Hypothalamus (tissue), 51 donors: ENCODE measurements around the gene DNMT1.
"Not testable (repeated sequence)": the region's sequence is repeated elsewhere in the genome, so short reads cannot be mapped to it uniquely, and the experiment has no call there.

ENCODE experiments used
- DNase-seq, 51 donors: peaks; one replicate each; lab custom pipeline; 2025; lab: John Stamatoyannopoulos, UW

The DNMT1 gene

DNA sequence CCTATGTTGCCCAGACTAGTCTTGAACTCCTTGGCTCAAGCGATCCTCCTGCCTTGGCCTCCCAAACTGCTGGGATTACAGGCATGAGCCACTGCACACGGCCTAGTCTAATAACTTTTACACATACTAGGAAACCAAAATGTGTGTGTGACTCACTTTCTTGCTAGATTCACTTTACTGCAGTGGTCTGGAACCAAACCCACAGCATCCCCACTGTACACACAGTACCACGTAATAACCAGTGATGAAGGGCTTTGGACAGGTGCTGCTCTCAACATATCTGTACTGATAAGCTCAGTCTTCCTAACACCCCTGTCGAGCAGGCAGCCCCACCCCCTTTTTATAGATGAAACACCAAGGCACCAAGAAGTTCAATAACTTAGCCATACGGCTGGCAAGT is 5.1 kb downstream of the DNMT1 start:
- no peak for DNase-seq

DNA sequence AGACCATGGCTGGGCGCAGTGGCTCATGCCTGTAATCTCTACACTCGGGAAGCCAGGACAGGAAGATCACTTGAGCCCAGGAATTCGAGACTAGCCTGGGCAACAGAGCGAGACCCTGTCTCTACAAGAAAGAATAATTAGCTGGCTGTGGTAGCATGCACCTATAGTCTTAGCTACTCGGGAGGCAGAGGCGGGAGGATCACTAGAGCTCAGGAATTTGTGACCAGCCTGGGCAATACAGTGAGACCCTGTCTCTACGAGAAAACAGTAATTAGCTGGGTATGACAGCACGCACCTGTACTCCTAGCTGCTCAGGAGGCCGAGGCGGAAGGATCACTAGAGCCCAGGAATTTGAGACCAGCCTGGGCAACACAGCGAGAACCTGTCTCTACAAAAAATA is 7.4 kb downstream of the DNMT1 start:
- no peak for DNase-seq

DNA sequence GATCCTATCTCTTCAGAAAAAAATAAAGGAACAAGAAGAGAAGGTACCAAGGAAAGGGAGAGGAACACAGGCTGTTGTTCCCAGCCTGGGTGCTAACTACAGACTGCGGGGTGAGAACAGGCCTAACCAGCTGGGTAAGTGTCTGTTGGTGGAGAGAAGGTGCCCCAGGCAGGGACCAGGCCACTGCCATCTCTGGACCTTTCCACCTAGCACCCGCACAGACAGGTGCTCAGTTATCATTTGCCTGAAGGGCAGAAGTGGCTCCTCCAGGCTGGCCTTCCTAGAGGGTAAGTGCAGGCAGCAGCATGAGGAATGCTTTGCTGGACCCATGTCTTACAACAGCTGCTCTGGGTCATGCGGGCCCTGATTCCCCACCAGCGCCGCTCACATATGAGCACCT is 10.1 kb downstream of the DNMT1 start:
- DNase-seq = no peak

DNA sequence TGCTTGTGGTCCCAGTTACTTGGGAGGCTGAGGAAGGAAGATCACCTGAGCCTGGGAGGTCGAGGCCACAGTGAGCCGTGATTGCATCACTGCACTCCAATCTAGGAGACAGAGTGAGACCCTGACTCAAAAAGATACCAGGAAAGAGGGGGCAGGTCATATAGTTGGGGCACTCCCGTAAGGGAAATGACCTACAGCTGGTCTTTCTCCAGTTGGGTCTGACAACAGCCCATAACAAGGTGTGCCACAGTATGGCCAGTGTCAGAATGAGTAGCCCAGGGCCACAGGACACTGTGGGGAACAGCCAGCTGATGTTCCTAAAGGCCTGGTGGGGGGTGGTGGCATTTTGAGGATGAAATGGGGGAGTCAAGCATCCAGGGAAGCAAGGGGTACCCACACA is 10.8 kb downstream of the DNMT1 start:
- no peak for DNase-seq

DNA sequence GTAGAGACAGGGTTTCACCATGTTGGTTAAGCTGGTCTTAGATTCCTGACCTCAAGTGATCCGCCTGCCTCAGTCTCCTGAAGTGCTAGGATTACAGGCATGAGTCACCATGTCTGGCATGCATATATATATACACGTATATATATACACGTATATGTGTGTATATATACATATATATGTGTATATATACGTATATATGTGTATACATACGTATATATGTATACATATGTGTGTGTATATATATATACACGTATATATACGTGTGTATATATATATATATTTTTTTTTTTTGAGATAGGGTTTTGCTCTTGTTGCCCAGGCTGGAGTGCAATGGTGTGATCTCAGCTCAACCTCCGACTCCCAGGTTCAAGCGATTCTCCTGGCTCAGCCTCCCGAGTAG is 11.9 kb downstream of the DNMT1 start:
- DNase-seq = no peak

DNA sequence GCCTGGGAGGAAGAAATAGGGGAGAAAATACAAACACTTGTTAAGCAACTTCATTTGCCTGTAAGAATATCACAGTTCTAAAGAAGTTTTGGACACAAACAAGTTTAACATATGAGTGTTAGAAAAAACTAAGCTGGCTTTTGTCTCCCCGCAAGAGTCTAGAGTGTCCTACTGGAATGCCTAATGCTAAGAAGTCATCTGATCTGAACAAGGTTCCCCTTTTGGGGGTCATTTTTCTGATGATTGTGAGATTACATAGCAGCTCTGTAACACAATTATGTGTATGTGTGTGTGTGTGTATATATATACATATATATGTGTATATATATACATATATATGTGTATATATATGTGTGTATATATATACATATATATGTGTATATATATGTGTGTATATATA is 12.7 kb downstream of the DNMT1 start:
- DNase-seq = no peak

DNA sequence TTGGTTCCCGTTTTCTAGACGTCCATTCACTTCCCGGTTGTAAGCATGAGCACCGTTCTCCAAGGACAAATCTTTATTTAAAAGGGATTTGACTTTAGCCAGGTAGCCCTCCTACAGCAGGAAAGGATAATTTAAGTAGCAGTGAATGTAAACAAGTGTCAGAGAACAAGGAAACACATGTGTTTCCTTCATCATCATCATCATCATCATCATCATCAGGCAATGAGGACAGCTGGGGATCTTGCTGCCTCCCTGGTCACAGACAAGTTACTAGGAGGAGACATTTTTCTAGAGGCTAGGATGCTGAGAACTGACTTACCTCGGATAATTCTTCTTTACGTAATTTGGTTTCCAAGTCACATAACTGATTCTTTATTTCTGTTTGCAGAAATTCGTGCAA is 14.3 kb downstream of the DNMT1 start:
- DNase-seq = no peak

DNA sequence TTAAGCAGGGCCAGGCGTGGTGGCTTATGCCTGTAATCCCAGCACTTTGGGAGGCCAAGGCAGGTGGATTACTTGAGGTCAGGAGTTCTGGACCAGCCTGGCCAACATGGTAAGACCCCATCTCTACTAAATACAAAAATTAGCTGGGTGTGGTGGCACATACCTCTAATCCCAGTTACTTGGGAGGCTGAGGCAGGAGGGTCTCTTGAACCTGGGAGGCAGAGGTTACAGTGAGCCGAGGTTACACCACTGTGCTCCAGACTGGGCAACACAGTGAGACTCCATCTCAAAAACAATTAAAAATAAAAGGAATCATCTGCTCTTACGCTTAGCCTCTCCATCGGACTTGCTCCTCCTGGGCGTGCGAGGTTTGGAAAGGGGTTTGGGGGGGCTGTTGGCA is 14.7 kb downstream of the DNMT1 start:
- not testable (repeated sequence) for DNase-seq

DNA sequence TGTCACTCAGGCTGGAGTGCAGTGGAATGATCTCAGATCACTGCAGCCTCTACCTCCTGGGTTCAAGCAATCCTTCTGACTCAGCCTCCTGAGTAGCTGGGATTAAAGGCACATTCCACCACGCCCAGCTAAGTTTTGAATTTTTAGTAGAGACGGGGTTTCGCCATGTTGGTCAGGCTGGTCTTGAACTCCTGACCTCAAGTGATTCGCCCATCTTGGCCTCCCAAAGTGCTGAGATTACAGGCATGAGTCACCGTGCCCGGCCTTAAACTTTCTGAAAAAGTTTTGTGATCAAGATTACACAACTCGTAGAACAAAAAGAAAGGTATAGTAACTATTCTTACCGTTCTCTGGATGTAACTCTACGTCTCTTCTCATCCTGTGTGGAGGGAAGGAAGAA is 21.2 kb downstream of the DNMT1 start:
- DNase-seq = no peak

DNA sequence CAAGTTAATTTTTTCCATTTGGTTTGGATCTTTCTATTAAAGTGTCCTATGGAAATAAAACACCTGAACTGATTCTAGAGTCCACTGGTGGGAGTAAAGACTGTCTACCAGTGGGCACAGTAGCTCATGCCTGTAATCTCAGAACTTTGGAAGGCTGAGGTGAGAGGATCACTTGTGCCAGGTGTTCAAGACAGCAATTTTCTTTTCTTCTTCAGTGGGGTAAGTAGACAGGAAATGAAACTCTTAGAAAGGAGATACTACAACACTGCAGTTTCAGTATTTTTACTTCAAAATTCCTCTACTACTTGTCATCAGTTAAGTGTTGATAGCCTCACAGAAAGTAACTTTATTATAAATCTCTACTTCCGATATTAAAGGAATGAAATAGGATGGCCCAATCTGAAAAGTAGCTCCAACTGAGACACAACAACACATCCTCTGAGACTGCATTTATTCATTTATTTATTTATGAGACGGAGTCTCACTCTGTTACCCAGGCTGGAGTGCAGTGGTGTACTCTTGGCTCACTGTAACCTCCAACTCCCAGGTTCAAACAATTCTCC is 26.3 kb downstream of the DNMT1 start:
- no peak for DNase-seq

DNA sequence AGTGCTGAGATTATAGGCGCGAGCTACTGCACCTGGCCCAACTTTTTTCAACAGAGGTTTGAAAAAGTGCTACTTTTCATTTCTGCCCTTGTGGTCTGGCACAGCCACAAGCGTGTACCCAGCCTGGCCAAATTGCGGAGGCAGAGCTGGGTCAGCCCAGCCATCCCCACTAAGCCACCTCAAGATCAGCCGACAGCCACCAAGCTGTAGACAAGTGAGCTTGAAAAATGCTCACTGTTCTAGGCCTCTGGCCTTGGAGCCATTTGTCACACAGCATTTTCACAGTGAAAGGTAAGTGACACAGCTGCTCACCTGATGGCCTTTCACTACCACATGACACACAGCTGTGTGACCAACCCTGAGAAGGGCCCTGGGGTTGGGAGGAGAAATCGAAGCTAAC is 27.3 kb downstream of the DNMT1 start:
- no peak for DNase-seq

DNA sequence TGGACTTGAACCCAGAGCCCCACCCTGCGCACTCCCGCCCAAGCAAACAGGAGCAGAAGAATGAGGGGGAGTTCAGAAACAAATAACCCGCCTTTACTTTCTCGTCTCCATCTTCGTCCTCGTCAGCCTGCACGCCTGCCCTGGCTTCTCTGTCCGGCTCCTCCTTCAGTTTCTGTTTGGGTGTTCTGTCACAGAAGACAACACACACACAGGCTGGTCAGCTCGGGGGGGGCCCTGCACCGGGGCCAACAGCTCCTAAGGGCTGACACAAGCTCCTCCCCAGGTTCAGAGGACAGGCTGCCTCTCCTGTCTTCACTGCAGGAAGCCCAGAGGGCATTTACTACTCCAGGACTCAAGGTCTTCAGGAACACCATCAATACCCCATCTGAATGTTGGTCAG is 28.3 kb downstream of the DNMT1 start:
- DNase-seq = not testable (repeated sequence)

DNA sequence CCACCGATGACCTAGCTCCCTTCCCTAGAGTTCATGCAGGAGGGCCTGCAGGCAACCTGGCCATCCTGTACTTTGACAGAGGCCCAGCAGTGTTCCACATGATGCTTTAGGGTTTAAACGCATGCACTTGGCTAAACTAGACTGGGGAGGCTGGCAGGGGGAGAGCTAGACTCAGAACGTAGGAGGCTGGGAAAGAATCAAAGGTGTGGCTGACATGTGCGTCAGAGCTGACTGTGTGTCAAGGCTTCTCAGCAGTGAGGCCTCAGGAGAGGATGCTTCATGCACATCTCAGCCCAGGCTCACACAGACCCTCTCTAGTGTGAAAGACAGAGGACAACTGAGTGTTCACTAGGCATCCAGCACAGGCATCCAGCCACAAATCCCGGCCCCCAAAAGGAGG is 28.7 kb downstream of the DNMT1 start:
- DNase-seq = no peak

DNA sequence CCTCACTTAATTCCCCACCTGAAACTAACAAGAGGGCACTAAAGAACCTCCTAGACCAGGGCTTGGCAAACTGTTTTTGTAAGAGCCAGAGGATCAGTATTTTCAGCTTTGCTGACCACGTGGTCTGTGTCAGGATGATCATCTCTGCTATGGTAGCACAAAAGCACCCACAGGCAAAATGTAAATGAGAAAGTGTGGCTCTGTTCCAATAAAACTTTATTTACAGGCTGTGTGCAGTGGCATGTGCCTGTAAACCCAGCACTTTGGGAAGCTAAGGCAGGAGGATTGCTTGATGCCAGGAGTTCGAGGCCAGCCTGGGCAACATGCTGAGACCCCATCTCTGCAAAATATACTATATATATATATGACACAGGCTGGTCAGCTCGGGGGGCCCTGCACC is 31.2 kb downstream of the DNMT1 start:
- DNase-seq = no peak

DNA sequence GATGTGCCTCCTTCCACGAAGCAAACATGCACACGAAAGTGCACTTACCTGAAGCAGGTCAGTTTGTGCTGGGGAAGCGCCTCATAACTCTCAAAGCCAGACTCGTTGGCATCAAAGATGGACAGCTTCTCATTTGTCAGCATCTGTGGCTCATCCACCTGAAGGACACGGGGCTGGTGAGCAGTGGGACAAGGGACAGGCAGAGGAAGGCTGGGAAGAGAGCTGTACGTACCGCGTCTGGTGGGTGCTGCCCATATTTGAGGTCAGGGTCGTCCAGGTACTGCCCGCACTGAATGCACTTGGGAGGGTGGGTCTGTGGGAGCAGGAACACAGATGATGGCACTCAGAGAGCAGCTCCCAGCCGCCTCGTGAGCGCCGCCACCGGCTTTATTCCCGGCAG is 35.1 kb downstream of the DNMT1 start:
- DNase-seq = no peak

DNA sequence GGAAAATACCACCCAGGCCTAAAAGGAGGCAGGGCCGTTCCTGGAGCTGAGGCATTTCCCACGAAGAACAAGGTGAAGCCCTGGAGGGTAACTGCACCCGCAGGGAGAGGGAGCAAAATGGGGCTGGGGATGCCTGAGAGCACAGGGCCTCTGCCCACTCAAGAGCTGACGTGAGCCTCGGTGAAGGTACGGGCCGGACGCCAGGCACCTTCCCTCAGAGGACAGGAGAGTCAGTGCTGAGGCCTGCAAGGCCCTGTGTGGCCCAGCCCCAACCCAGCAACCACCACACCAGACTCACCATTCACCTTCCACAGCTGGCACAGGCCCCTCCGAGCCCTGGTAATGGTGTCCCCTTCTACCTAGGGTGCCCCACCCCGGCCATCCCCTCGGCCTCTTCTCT is 36.3 kb downstream of the DNMT1 start:
- no peak for DNase-seq

DNA sequence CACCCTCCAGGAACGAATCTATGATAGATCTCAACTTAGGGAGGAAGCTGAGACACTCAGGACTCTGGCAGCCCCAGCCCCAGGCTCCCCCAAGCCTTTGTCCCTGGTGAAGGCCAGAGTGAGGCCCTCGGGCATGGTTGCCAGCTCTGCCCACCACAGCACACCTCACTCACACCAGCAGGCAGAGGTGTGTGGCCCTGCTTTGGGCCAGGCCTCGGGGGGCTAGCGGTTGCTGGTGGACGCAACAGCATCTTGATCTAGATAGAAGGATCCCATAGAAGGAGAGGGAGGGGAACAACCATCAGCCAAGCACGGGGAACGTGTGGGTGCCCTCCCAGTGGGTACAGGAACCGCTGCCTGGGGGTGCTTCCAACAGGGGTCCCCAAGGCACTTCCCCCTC is 36.7 kb downstream of the DNMT1 start:
- no peak for DNase-seq

DNA sequence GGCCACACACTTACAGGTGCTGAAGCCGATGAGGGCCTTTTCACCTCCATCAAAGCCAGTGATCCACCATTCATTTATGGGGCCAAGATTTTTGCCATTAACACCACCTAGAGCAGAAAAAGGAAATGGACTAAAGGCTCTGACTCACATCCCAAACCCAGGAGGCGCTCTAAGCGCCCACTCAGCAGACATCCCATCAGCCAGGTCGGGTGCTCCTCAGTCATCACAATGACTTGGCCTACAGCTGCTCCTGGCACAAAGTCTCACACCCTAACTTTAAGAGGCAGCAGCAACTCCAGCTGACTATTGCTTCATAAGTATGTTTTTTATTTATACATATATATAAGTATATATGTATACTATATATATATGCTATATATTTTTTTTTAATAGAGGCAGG is 38.9 kb downstream of the DNMT1 start:
- no peak for DNase-seq

DNA sequence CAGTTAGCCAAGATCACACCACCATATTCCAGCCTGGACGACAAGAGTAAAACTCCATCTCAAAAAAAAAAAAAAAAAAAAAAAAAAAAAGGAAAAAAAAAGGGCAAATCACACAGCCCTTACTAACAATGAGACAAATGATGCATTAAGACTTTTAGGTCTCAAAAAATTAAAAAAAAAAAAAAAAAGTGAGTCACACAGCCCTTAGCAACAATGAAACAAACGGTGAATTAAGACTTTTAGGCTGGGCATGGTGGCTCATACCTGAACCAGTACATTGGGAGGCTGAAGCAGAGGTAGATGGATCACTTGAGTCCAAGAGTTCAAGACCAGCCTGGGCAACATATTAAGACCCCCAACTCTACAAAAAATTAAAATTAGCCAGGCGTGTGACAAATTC is 42.7 kb downstream of the DNMT1 start:
- no peak for DNase-seq

DNA sequence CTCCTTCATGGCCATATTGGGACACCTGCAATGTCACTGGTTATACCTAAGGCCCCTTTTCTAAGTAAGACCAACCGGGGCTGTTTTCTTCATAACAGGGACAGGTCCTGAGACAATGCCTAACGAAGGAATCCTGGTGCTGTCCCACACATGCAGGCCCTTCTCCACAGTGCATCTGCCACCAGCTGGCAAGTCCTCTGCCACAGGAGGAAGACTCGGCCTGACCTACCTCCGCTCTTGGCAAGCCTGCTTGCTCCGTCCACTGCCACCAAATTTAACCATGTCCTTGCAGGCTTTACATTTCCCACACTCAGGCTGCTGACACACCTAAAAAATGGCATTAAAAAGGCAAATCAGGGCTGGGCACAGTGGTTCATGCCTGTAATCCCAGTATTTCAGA is 43.2 kb downstream of the DNMT1 start:
- DNase-seq = no peak

DNA sequence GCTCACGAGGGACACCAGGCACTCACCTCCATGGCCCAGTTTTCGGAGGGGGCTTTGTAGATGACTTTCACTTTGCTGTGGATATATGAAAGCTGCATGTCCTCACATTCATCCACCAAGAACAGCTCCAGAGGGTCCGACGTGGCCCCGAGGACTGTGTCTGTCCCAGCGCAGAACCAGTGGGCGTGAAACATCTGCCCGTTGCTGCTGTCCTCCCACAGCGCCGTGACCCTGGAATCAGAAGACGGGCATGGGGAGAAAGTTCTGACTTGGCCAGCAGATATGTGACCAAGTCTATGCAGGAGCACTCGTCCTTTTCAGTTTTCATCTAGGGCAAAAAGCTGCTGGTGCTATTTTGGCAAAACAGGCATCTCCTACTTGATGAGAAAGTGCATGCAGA is 45.3 kb downstream of the DNMT1 start:
- DNase-seq = no peak

DNA sequence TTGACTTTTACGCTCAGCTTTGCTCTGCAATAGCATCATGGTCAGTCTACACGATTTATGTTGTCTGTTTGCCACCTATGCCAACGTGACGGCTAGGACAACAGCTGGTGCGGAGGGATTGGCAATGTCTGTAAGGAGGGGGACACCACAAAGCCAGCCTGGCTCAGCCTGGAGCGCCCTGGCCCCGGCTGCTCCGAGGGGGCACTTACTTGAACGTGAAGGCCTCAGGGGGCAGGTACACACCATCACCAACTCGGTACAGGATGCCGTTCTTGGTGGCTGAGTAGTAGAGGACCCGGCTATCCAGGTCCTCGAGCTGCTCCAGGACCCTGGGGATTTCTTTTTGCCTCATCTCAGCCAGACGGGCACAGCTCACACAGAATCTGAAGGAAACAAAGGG is 48.6 kb downstream of the DNMT1 start:
- no peak for DNase-seq

DNA sequence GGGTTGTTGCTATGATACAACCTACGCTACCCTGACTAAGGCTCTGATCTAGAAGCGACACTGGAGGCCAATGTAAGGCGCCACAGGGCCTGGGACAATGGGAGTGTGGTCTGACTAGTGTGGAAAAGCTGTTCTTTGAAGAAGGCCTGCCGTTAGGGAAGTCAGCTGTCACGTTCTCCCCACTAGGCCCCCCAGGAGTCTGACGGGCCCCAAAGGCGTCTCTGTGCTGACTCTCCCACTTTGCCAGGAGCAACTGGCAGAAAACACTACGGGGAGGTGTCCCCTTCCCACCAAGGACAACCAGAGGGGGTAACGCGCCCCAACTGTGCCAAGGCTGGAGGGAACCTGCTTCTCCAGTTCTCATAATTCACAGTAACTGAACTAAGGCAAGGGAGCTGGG is 49.7 kb downstream of the DNMT1 start:
- no peak for DNase-seq

DNA sequence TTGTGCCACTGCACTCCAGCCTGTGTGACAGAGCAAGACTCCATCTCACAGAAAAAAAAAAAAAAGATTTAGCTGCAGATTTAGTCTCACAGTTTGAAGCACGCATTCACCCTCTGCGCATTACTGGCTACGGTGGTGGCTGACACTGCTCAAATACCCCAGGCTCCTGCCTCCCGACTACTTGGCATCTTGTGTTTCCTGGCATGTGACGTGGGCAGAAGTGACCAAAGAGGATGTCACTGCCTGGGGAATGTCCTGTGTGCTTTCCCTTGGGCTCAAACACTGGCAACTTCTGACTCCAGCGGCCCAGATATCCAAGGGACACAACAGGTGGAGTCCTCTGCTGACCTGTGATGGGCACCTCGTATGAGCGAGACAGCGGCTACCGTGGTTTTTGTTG is 50.4 kb downstream of the DNMT1 start:
- DNase-seq = no peak
